Measurements from ENCODE around the gene LPCAT3.

- TF ChIP-seq EZH2 (IDR thresholded peaks at IDR 0.05; ENCODE audit: low read length) (no peak), CTCF (optimal IDR thresholded peaks at IDR 0.05 in 1 of 3, IDR thresholded peaks at IDR 0.05 in 1 of 3, conservative IDR thresholded peaks at IDR 0.05 in 1 of 3; ENCODE audit: extremely low read depth in 1 of 3, insufficient read depth in 2 of 3, low read length in 3 of 3) (no peak)
These were observed 50.6 kb downstream of the LPCAT3 start for GRCh38 chr12:6967651-6968100.
